ENCODE measurements around the gene SNX30.

GRCh38 chr9:112842555-112842954 is 92.0 kb downstream of the SNX30 start:
- no peak for TF ChIP-seq TAF1 (IDR thresholded peaks at IDR 0.05; ENCODE audit: low read depth)
- no peak for TF ChIP-seq NFIC (IDR thresholded peaks at IDR 0.05)

Data from Ishikawa (cell line).